Sigmoid colon (tissue), 7 donors: ENCODE measurements around the gene RRM2. TPM values are rescaled to one million over a fixed set of nuclear protein-coding genes. Genes with fewer than 3 reads are reported as not detected.

ENCODE experiments used
- DNase-seq: peaks from one replicate; pipeline ENCODE4 v3.0.0-alpha.2; 2019
- H3K27ac ChIP-seq, 4 donors: fragments of 200-600 bp; sonication (generic); one replicate each; pipeline ENCODE4 v1.5.1; 2016 to 2019; ENCODE audit warnings: mild to moderate bottlenecking in 1 of 4
- H3K27me3 ChIP-seq, 3 donors: fragments of 200-600 bp; sonication (generic); one replicate each; pipeline ENCODE4 v1.5.1; 2019; ENCODE audit warnings: mild to moderate bottlenecking in 1 of 3
- H3K36me3 ChIP-seq, 4 donors: fragments of 200-600 bp; sonication (generic); one replicate each; pipeline ENCODE4 v1.5.1; 2016 to 2019
- H3K4me1 ChIP-seq, 4 donors: fragments of 200-600 bp; sonication (generic); one replicate each; pipeline ENCODE4 v1.5.1; 2017 to 2019
- H3K4me3 ChIP-seq, 4 donors: fragments of 200-600 bp; sonication (generic); one replicate each; pipeline ENCODE4 v1.5.1; 2017 to 2019; ENCODE audit warnings: mild to moderate bottlenecking in 2 of 4, moderate library complexity in 1 of 4
- H3K9me3 ChIP-seq, 4 donors: fragments of 200-600 bp in 3 of 4; sonication (generic) in 3 of 4; one replicate each; pipeline versions ENCODE4 v1.5.1 to v1.6.1; 2013 to 2019
- EP300 ChIP-seq, 4 donors: sonication (generic); formaldehyde crosslinking; IDR thresholded peaks; one replicate each; pipeline ENCODE4 v1.6.1; 2017; ENCODE audit warnings: antibody characterized with exemption in 4 of 4
- POLR2A ChIP-seq, 2 donors: fragments of 450-650 bp; IDR thresholded peaks; one replicate each; pipeline ENCODE4 v1.6.1; 2016; ENCODE audit warnings: antibody characterized with exemption in 2 of 2, mild to moderate bottlenecking in 2 of 2, moderate library complexity in 2 of 2
- POLR2AphosphoS5 ChIP-seq, 4 donors: sonication (generic); formaldehyde crosslinking; IDR thresholded peaks; one replicate each; pipeline ENCODE4 v1.6.1; 2017; ENCODE audit warnings: antibody characterized with exemption in 4 of 4
- WGBS, 2 donors: extraction: QIAGEN DNeasy Blood & Tissue Kit; methylation state at CpG; one replicate each; pipeline ENCODE4 v1.1.7; 2013; 5-methylcytosine and 5-hydroxymethylcytosine counted together
- intact Hi-C: fragments of 100-400 bp; cut with DNase I; formaldehyde crosslinking; loops from one replicate; pipeline ENCODE4 v1.15.1; 2023
- polyA plus RNA-seq, 3 donors: library from polyadenylated mRNA; stranded (reverse); fragments of 200-250 nt; gene quantifications; one replicate each; pipeline ENCODE4 v1.2.3, GENCODE V29; 2013
- total RNA-seq, 4 donors: library from RNA; depleted of rRNA; stranded (reverse); fragments of >200 nt; gene quantifications; one replicate each; pipeline ENCODE4 v1.1.0, GENCODE V29; 2016
- TF ChIP-seq, protein P1 (sequence below), 4 experiments: fragments of 450-650 bp in 3 of 4; fragments of 200-600 bp in 1 of 4; IDR thresholded peaks; one replicate each; pipeline ENCODE4 v1.5.1; 2016 to 2019; ENCODE audit warnings: antibody characterized with exemption in 4 of 4, mild to moderate bottlenecking in 3 of 4, moderate library complexity in 2 of 4
- donor health status: healthy with polysubstance abuse.
- donor health status: Bipolar disorder and iron deficiency.
- donor health status: healthy.

The RRM2 gene
- total RNA-seq = 1 to 10 TPM in 2 of 4 donors, under 1 TPM in 1, not detected in 1; 0.16 to 4.3 (median 2.7) TPM
- 10 to 100 TPM in 2 of 3 donors, 1 to 10 TPM in 1; 9.6 to 65.8 (median 32.6) TPM for polyA plus RNA-seq

DNA sequence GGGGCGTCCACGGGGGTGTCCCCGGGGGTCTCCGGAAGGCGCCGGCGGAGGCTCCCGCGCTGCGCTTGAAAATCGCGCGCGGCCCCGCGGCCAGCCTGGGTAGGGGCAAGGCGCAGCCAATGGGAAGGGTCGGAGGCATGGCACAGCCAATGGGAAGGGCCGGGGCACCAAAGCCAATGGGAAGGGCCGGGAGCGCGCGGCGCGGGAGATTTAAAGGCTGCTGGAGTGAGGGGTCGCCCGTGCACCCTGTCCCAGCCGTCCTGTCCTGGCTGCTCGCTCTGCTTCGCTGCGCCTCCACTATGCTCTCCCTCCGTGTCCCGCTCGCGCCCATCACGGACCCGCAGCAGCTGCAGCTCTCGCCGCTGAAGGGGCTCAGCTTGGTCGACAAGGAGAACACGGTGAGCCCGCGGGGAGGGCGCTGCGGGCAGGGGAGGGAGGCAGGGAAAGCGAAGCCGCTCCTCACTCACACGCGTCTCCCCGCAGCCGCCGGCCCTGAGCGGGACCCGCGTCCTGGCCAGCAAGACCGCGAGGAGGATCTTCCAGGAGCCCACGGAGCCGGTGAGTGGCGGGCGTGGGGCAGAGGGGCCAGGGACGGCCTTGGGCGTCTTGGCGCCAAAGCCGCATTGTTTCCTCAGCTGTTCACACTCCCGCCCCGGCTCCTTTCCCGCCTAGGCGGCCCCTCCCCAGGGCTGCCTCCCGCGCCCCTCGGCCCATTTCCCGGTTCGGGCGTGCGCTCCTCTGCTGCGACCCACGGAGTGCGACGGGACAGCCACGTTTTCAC is at the start of gene RRM2:
TSS of gene RRM2 (plus strand) at position 240 of the 781 bp plus-strand sequence. CDS start at position 300, 60 bp downstream.
- Histone ChIP-seq H3K27me3 (peaks cover 13 to 20% (median 18%) of the 10 kb centered on the region in 3 donors), H3K9me3 (no peaks in the 10 kb centered on the region), H3K27ac (no peak within 1 kb of the TSS), H3K36me3 (no peaks in the 10 kb centered on the region), H3K4me1 (peaks cover 0 to 33% (median 25%) of the 10 kb centered on the region in 4 donors), H3K4me3 (peak within 1 kb of the TSS; percentile 13 to 63 (median 54))
- WGBS, 2 donors = 0 to 1% methylated on average over 81 of the region's 81 CpGs
- intact Hi-C loops = loop anchor here (2.0 to 5.0 kb wide), 3 partner anchors 180 to 545 kb away; partner anchors contain the start of gene HPCAL1
- peak; percentile 97 for DNase-seq
- TF ChIP-seq, protein P1, sequence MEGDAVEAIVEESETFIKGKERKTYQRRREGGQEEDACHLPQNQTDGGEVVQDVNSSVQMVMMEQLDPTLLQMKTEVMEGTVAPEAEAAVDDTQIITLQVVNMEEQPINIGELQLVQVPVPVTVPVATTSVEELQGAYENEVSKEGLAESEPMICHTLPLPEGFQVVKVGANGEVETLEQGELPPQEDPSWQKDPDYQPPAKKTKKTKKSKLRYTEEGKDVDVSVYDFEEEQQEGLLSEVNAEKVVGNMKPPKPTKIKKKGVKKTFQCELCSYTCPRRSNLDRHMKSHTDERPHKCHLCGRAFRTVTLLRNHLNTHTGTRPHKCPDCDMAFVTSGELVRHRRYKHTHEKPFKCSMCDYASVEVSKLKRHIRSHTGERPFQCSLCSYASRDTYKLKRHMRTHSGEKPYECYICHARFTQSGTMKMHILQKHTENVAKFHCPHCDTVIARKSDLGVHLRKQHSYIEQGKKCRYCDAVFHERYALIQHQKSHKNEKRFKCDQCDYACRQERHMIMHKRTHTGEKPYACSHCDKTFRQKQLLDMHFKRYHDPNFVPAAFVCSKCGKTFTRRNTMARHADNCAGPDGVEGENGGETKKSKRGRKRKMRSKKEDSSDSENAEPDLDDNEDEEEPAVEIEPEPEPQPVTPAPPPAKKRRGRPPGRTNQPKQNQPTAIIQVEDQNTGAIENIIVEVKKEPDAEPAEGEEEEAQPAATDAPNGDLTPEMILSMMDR (IDR thresholded peaks at IDR 0.05) = no peak
- TF ChIP-seq EP300 (IDR thresholded peaks at IDR 0.05) (no peak), POLR2AphosphoS5 (IDR thresholded peaks at IDR 0.05) (no peak), POLR2A (IDR thresholded peaks at IDR 0.05) (no peak)

- 73 to 85% methylated on average over 8 of the region's 8 CpGs for WGBS, 2 donors
- Histone ChIP-seq H3K36me3 (no peaks in the 10 kb centered on the region), H3K27ac (no peak overlapping the region), H3K4me3 (no peak overlapping the region), H3K9me3 (no peaks in the 10 kb centered on the region), H3K4me1 (peaks cover 0 to 27% (median 14%) of the 10 kb centered on the region in 4 donors), H3K27me3 (no peaks in the 10 kb centered on the region)
- TF ChIP-seq EP300 (IDR thresholded peaks at IDR 0.05) (no peak), POLR2A (IDR thresholded peaks at IDR 0.05) (no peak), POLR2AphosphoS5 (IDR thresholded peaks at IDR 0.05) (no peak)
- TF ChIP-seq, protein P1 (IDR thresholded peaks at IDR 0.05) = no peak
- DNase-seq = no peak
- intact Hi-C loops = loop anchor here (1.0 kb wide), 1 partner anchor 24 kb away; no protein-coding TSS in a partner anchor
These were observed 48.8 kb upstream of the RRM2 start for GRCh38 chr2:10073706-10074105.

GRCh38 chr2:10075101-10075500 is 47.4 kb upstream of the RRM2 start:
- Histone ChIP-seq H3K9me3 (no peaks in the 10 kb centered on the region), H3K36me3 (no peaks in the 10 kb centered on the region), H3K4me1 (peaks cover 0 to 33% (median 21%) of the 10 kb centered on the region in 4 donors), H3K27me3 (no peaks in the 10 kb centered on the region), H3K4me3 (no peak overlapping the region), H3K27ac (no peak overlapping the region)
- 69 to 84% methylated on average over 13 of the region's 13 CpGs for WGBS, 2 donors
- TF ChIP-seq POLR2AphosphoS5 (IDR thresholded peaks at IDR 0.05) (no peak), EP300 (IDR thresholded peaks at IDR 0.05) (no peak), POLR2A (IDR thresholded peaks at IDR 0.05) (no peak)
- TF ChIP-seq, protein P1 (IDR thresholded peaks at IDR 0.05) = no peak
- DNase-seq = no peak
- intact Hi-C loops = no loop called here

DNA sequence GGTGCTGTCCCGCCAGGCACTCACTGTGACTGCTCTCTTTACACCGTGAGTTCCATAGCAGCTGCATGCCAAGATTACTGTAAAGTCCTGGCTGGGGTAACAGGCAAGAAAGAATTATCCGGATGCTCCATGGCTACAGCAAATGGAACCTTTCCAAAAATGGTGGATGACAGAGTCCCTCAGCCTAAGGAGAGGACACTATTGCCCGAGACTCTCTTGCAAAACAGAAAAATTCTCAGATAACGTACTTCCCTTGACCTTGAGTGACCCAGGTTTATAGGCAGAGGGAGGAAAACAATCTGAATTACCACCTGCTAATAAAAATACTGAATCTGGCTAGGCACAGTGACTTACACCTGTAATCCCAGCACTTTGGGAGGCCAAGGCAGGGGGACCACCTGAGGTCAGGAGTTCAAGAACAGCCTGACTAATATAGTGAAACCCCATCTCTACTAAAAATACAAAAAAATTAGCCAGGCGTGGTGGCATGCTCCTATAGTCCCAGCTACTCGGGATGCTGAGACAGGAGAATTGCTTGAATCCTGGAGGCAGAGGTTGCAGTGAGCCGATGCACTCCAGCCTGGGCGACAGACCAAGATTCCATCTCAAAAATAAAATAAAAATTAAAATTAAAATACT is 46.8 kb upstream of the RRM2 start:
- Histone ChIP-seq H3K36me3 (no peaks in the 10 kb centered on the region), H3K4me1 (peaks cover 0 to 38% (median 27%) of the 10 kb centered on the region in 4 donors), H3K27ac (no peak overlapping the region), H3K4me3 (no peak overlapping the region), H3K9me3 (no peaks in the 10 kb centered on the region), H3K27me3 (peaks cover 0 to 2% (median 0%) of the 10 kb centered on the region in 3 donors)
- intact Hi-C loops = no loop called here
- WGBS, 2 donors = 28 to 69% methylated on average over 9 of the region's 9 CpGs
- TF ChIP-seq, protein P1 (IDR thresholded peaks at IDR 0.05) = no peak
- no peak for TF ChIP-seq EP300 (IDR thresholded peaks at IDR 0.05)
- no peak for TF ChIP-seq POLR2A (IDR thresholded peaks at IDR 0.05)
- no peak for TF ChIP-seq POLR2AphosphoS5 (IDR thresholded peaks at IDR 0.05)
- DNase-seq = no peak
